H4 (cell line): ENCODE results near the gene VARS1. TPM values are rescaled to one million over a fixed set of nuclear protein-coding genes. Genes with fewer than 3 reads are reported as not detected.
"Not testable (repeated sequence)": the region's sequence is repeated elsewhere in the genome, so short reads cannot be mapped to it uniquely, and the experiment has no call there.

ENCODE experiments used
- DNase-seq: peaks from one replicate; pipeline ENCODE4 v3.0.0-alpha.2; 2015; ENCODE audit warnings: low spot score
- total RNA-seq: library from RNA; depleted of rRNA; stranded (reverse); fragments of >200 nt; shearing (Covaris generic); gene quantifications from 2 replicates; pipeline ENCODE4 v1.2.3, GENCODE V29; 2014

VARS1 gene
- total RNA-seq, 1 experiment from 2014 or later, result 37.5 TPM

- DNase-seq, result peak; percentile 93
Observed at GRCh38 chr6:31822036-31822821, 26.7 kb upstream of the VARS1 start.

- DNase-seq, result peak; percentile 42
Observed at GRCh38 chr6:31821301-31822035, 25.9 kb upstream of the VARS1 start.

GRCh38 chr6:31820399-31820798 lies 24.8 kb upstream of the VARS1 start:
- DNase-seq, result not testable (repeated sequence)

GRCh38 chr6:31819871-31820299 lies 24.3 kb upstream of the VARS1 start:
- DNase-seq, result no peak

GRCh38 chr6:31817929-31818511 lies 22.5 kb upstream of the VARS1 start:
- not testable (repeated sequence) for DNase-seq

GRCh38 chr6:31817133-31817928 lies 21.8 kb upstream of the VARS1 start:
- not testable (repeated sequence) for DNase-seq

GRCh38 chr6:31815025-31815838 lies 19.7 kb upstream of the VARS1 start, which contains the start of the genes HSPA1A and HSPA1L:
HSPA1A (plus strand) TSS chr6:31815543; CDS start chr6:31815757, 214 bp downstream.
HSPA1L (minus strand) TSS chr6:31815283; CDS start chr6:31811972, 3,311 bp downstream.
- DNase-seq, result peak; percentile 72

GRCh38 chr6:31814677-31815024 lies 19.1 kb upstream of the VARS1 start:
- DNase-seq, result peak; percentile 97

- no peak for DNase-seq
Observed at GRCh38 chr6:31813465-31813849, 17.9 kb upstream of the VARS1 start.

GRCh38 chr6:31811645-31812044 lies 16.1 kb upstream of the VARS1 start:
- no peak for DNase-seq

GRCh38 chr6:31808599-31808998 lies 13.0 kb upstream of the VARS1 start:
- DNase-seq, result not testable (repeated sequence)

- DNase-seq, result peak; percentile 92
Observed at GRCh38 chr6:31806470-31807272, 11.1 kb upstream of the VARS1 start, which contains the start of gene LSM2. LSM2 (minus strand) TSS chr6:31806966; CDS start chr6:31806757, 209 bp downstream.

GRCh38 chr6:31805939-31806469 lies 10.5 kb upstream of the VARS1 start:
- no peak for DNase-seq

GRCh38 chr6:31801031-31801927 lies 5.7 kb upstream of the VARS1 start:
- DNase-seq, result not testable (repeated sequence)

GRCh38 chr6:31799781-31800180 lies 4.2 kb upstream of the VARS1 start:
- no peak for DNase-seq

GRCh38 chr6:31797588-31797987 lies 2.0 kb upstream of the VARS1 start:
- DNase-seq, result no peak

- DNase-seq, result no peak
Observed at GRCh38 chr6:31796993-31797385, 1.4 kb upstream of the VARS1 start.

GRCh38 chr6:31794866-31795615 lies 511 bp downstream of the VARS1 start:
- no peak for DNase-seq
